B cell (primary cell): ENCODE results near the gene LIPA.

ENCODE experiments used
- EZH2 ChIP-seq: IDR thresholded peaks from 2 replicates; pipeline ENCODE4 v1.6.1; 2012; ENCODE audit warnings: borderline replicate concordance, low read depth, mild to moderate bottlenecking, moderate library complexity, low read length; ENCODE audit not compliant: insufficient read depth, poor library complexity, severe bottlenecking
- TF ChIP-seq, protein P1 (sequence below): fragments of 200-600 bp; IDR thresholded peaks from one replicate; pipeline ENCODE4 v1.8.0; 2022; ENCODE audit warnings: antibody characterized with exemption, mild to moderate bottlenecking

DNA sequence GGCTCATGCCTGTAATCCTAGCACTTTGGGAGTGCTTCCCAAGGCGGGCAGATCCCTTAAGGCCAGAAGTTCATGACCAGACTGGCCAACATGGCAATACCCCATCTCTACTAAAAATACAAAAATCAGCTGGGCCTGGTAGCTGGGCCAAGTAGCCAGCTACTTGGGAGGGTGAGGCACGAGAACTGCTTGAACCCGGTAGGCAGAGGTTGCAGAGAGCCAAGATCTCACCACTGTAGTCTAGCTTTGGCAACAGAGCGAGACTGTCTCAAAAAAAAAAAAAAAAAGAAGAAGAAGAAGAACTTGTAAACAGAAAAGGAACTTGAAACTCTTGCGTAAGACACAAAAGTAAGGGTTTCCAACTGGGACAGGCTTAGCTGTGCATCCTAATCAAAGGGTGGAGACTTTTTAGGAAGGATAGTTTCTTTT, 44.7 kb upstream of the LIPA start:
- TF ChIP-seq, protein P1, sequence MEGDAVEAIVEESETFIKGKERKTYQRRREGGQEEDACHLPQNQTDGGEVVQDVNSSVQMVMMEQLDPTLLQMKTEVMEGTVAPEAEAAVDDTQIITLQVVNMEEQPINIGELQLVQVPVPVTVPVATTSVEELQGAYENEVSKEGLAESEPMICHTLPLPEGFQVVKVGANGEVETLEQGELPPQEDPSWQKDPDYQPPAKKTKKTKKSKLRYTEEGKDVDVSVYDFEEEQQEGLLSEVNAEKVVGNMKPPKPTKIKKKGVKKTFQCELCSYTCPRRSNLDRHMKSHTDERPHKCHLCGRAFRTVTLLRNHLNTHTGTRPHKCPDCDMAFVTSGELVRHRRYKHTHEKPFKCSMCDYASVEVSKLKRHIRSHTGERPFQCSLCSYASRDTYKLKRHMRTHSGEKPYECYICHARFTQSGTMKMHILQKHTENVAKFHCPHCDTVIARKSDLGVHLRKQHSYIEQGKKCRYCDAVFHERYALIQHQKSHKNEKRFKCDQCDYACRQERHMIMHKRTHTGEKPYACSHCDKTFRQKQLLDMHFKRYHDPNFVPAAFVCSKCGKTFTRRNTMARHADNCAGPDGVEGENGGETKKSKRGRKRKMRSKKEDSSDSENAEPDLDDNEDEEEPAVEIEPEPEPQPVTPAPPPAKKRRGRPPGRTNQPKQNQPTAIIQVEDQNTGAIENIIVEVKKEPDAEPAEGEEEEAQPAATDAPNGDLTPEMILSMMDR, result no peak
- TF ChIP-seq EZH2, result no peak
